Ovary (tissue), 9 donors: ENCODE results near the gene WNT5A. TPM values are rescaled to one million over a fixed set of nuclear protein-coding genes. Genes with fewer than 3 reads are reported as not detected.
"Not testable (repeated sequence)": the region's sequence is repeated elsewhere in the genome, so short reads cannot be mapped to it uniquely, and the experiment has no call there.

Experiments used
- DNase-seq, 5 donors: peaks; one replicate each; pipeline ENCODE4 v3.0.0-alpha.2; 2019 to 2020
- H3K27ac ChIP-seq, 2 donors: fragments of 200-600 bp; one replicate each; pipeline versions ENCODE4 v1.5.1 to v1.8.0; 2019 to 2022
- H3K27me3 ChIP-seq: fragments of 200-600 bp; one replicate; pipeline ENCODE4 v1.8.0; 2022
- H3K36me3 ChIP-seq: fragments of 200-600 bp; sonication (generic); one replicate; pipeline ENCODE4 v1.5.1; 2019
- H3K4me1 ChIP-seq: one replicate; pipeline ENCODE4 v1.8.1; 2013; ENCODE audit warnings: mild to moderate bottlenecking, moderate library complexity; ENCODE audit not compliant: insufficient read depth
- H3K4me3 ChIP-seq: fragments of 200-600 bp; sonication (generic); one replicate; pipeline ENCODE4 v1.5.1; 2017
- H3K9me3 ChIP-seq, 2 donors: fragments of 200-600 bp in 1 of 2; sonication (generic) in 1 of 2; one replicate each; pipeline versions ENCODE4 v1.5.1 to v1.8.1; 2013 to 2019; ENCODE audit warnings: mild to moderate bottlenecking in 1 of 2, moderate library complexity in 1 of 2
- CTCF ChIP-seq, 3 donors: fragments of 450-650 bp in 2 of 3; fragments of 200-600 bp in 1 of 3; IDR thresholded peaks; one replicate each; pipeline versions ENCODE4 v1.5.1 to v1.8.0; 2016 to 2022; ENCODE audit warnings: antibody characterized with exemption in 3 of 3, mild to moderate bottlenecking in 1 of 3
- EP300 ChIP-seq: sonication (generic); formaldehyde crosslinking; IDR thresholded peaks from one replicate; pipeline ENCODE4 v1.6.1; 2017; ENCODE audit warnings: antibody characterized with exemption
- POLR2A ChIP-seq: fragments of 450-650 bp; IDR thresholded peaks from one replicate; pipeline ENCODE4 v1.6.1; 2017; ENCODE audit warnings: antibody characterized with exemption, mild to moderate bottlenecking, moderate library complexity
- WGBS, 3 donors: extraction: QIAGEN DNeasy Blood & Tissue Kit in 1 of 3; methylation state at CpG; one replicate each; pipeline versions ENCODE4 v1.1.5 to v1.1.7; 2013 to 2017; 5-methylcytosine and 5-hydroxymethylcytosine counted together
- intact Hi-C, 4 donors: fragments of 100-400 bp; cut with DNase I; formaldehyde crosslinking; loops; one replicate each; pipeline versions ENCODE4 v1.11.0 to v1.15.1; 2022 to 2023
- polyA plus RNA-seq, 2 donors: library from polyadenylated mRNA; stranded (reverse); fragments of 200-250 nt in 1 of 2; fragments of 350-450 nt in 1 of 2; fragmentation: Illumina TruSeq in 1 of 2; extraction: RNeasy Lipid Tissue Mini Kit (QIAGEN cat#74804) in 1 of 2; gene quantifications; one replicate each; pipeline ENCODE4 v1.2.3, GENCODE V29; 2013 to 2014
- total RNA-seq, 7 donors: library from RNA; depleted of rRNA in 2 of 7; stranded (reverse); fragments of >200 nt in 2 of 7; fragmentation: NEBNext Ultra II Directional in 3 of 7; extraction: Animal tissue kit (Norgen Biotek cat#: 25700) in 3 of 7; gene quantifications; one replicate each; pipeline versions ENCODE4 v1.1.0 to v1.2.4, GENCODE V29; 2016 to 2023
- donor health status: DM: no; HTN: no; CAD: no; lungs with moderate emphysema.
- donor health status: DM: no; HTN: no; CAD: no.
- donor health status: Bipolar disorder and iron deficiency.
- donor health status: DM: yes; HTN: yes; CAD: no.
- donor health status: DM: no; HTN: no; CAD: no.
- donor health status: DM: yes; HTN: yes; CAD: no.

Gene WNT5A
- total and polyA plus RNA-seq, 9 donors: 10.1 to 26.9 (median 18.3) TPM

GRCh38 chr3:55505776-55506175, 18.7 kb upstream of the WNT5A start:
- H3K27ac ChIP-seq: no peak overlapping the region
- WGBS, 3 donors: 39 to 62% (median 43%) methylated on average over 4 of the region's 4 CpGs
- no peak for DNase-seq
- H3K27me3 ChIP-seq: no peaks in the 10 kb centered on the region
- no peak overlapping the region for H3K4me3 ChIP-seq
- H3K36me3 ChIP-seq: no peaks in the 10 kb centered on the region
- no peaks in the 10 kb centered on the region for H3K4me1 ChIP-seq
- TF ChIP-seq POLR2A (no peak), CTCF (IDR thresholded peaks at IDR 0.05) (no peak), EP300 (no peak)
- no peaks in the 10 kb centered on the region for H3K9me3 ChIP-seq
- intact Hi-C loops: no loop called here

DNA sequence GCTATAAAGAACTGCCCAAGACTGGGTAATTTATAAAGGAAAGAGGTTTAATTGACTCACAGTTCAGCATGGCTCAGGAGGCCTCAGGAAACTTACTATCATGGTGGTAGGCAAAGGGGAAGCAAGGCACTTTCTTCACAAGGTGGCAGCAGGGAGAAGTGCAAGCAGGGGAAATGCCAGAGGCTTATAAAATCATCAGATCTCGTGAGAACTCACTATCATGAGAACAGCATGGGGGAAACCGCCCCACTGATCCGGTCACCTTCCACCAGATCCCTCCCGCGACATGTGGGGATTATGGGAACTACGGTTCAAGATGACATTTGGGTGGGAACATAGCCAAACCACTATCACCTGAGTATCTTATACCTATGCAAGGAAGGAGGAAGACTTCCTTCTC, 18.0 kb upstream of the WNT5A start:
- WGBS, 3 donors: 67 to 70% (median 70%) methylated on average over 6 of the region's 6 CpGs
- H3K4me1 ChIP-seq, H3K4me3 ChIP-seq, H3K36me3 ChIP-seq, H3K27ac ChIP-seq, H3K27me3 ChIP-seq, DNase-seq, intact Hi-C loops, H3K9me3 ChIP-seq: not testable (repeated sequence)

- no peak overlapping the region for H3K27ac ChIP-seq
- 76 to 84% (median 77%) methylated on average over 3 of the region's 3 CpGs for WGBS, 3 donors
- no peaks in the 10 kb centered on the region for H3K9me3 ChIP-seq
- no peaks in the 10 kb centered on the region for H3K27me3 ChIP-seq
- intact Hi-C loops: no loop called here
- H3K4me1 ChIP-seq: no peaks in the 10 kb centered on the region
- no peak overlapping the region for H3K4me3 ChIP-seq
- no peak for DNase-seq
- no peaks in the 10 kb centered on the region for H3K36me3 ChIP-seq
- TF ChIP-seq POLR2A (no peak), CTCF (IDR thresholded peaks at IDR 0.05) (no peak), EP300 (no peak)
Observed at GRCh38 chr3:55501905-55502304, 14.8 kb upstream of the WNT5A start.

DNA sequence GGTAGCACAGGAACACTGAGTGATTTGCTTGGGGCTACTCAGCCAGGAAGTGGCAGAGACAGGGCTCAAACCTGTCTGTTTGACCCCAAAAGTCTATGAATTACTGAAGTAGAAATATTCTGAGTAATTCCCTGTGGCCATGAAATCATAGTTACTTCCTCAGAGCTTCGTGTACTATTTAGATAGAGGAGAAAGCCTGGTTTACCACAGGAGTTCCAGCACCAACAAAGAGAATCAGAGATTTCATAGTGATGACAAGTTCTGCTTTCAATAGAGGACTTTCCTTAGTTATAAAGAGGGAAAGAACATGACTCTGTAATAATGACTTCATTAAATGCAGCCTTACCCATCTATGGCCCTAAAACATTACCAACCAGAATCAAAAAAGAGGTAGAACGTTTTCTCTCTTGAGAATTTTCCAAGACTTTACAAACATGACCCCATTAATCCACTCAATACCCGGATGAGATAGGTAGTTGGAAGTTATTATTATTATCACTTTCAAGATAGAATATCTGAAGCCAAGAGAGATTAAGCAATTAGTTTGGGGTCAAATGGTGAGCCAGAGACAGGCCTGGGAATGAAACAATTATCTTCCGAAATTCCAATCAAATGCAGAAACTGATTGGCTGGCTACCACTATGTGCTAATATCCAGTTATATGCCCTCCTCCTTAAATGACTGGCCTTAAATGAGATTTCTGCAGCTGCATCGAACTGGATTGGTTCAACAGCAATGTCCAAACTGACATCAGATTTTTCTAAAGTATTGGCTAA, 13.6 kb upstream of the WNT5A start:
- Histone ChIP-seq H3K36me3 (no peaks in the 10 kb centered on the region), H3K4me1 (no peaks in the 10 kb centered on the region), H3K9me3 (no peaks in the 10 kb centered on the region), H3K4me3 (no peak overlapping the region), H3K27me3 (no peaks in the 10 kb centered on the region), H3K27ac (no peak overlapping the region)
- no peak for TF ChIP-seq EP300
- no peak for TF ChIP-seq CTCF (IDR thresholded peaks at IDR 0.05)
- TF ChIP-seq POLR2A: no peak
- 76 to 77% (median 77%) methylated on average over 5 of the region's 5 CpGs for WGBS, 3 donors
- intact Hi-C loops: no loop called here
- no peak for DNase-seq

GRCh38 chr3:55498520-55498919, 11.4 kb upstream of the WNT5A start:
- intact Hi-C loops: no loop called here
- H3K4me1 ChIP-seq: no peaks in the 10 kb centered on the region
- no peaks in the 10 kb centered on the region for H3K36me3 ChIP-seq
- no peak overlapping the region for H3K27ac ChIP-seq
- TF ChIP-seq CTCF (IDR thresholded peaks at IDR 0.05): no peak
- no peak for TF ChIP-seq EP300
- no peak for TF ChIP-seq POLR2A
- H3K27me3 ChIP-seq: no peaks in the 10 kb centered on the region
- no peak overlapping the region for H3K4me3 ChIP-seq
- 77 to 82% (median 81%) methylated on average over 4 of the region's 4 CpGs for WGBS, 3 donors
- DNase-seq: no peak
- no peaks in the 10 kb centered on the region for H3K9me3 ChIP-seq
